Endothelial cell of umbilical vein (primary cell): ENCODE data around the gene GADL1. TPM values are rescaled to one million over a fixed set of nuclear protein-coding genes. Genes with fewer than 3 reads are reported as not detected.

ENCODE experiments used
- Bru-seq: library from RNA; stranded (reverse); fragments of 400-500 nt; gene quantifications from one replicate; lab custom pipeline; 2021; lab: Mats Ljungman, UMichigan
- BruChase-seq, 2 experiments: library from RNA; stranded (reverse); fragments of 400-500 nt; gene quantifications; one replicate each; lab custom pipeline; 2021; lab: Mats Ljungman, UMichigan
- BruUV-seq: library from RNA; stranded (reverse); fragments of 400-500 nt; replicated peaks from 2 replicates; lab custom pipeline; 2021; lab: Mats Ljungman, UMichigan
- CTCF ChIA-PET: fragments of 300-600, 350-600 bp; sonication (Branson Sonifier 250); formaldehyde crosslinking; loops from one replicate; lab custom pipeline; 2021; ENCODE audit warnings: antibody characterized with exemption, inconsistent platforms; lab: Charles Lee
- POLR2A ChIA-PET: fragments of 300-600, 350-600 bp; sonication (Branson Sonifier 250); formaldehyde crosslinking; loops from one replicate; lab custom pipeline; 2021; ENCODE audit warnings: antibody characterized with exemption, inconsistent platforms; lab: Charles Lee
- DNase-seq: peaks from one replicate; pipeline ENCODE4 v3.0.0-alpha.2; 2011; ENCODE audit warnings: low read depth, low spot score
- FAIRE-seq: peaks from 2 replicates; lab custom pipeline; 2011; peaks lifted over from hg19 to GRCh38; lab: Jason Lieb, UNC
- H2AFZ ChIP-seq: 2 replicates; pipeline ENCODE4 v1.6.0; 2012; ENCODE audit warnings: low read depth, low read length, control low read depth, inconsistent platforms
- H3K27ac ChIP-seq: 2 replicates; pipeline ENCODE4 v1.5.1; 2011; ENCODE audit warnings: low read depth, mild to moderate bottlenecking, control low read depth, low read length, moderate library complexity; ENCODE audit not compliant: insufficient read depth
- H3K27me3 ChIP-seq, 2 experiments: 2 replicates each; pipeline versions ENCODE4 v1.6.0 to v1.6.1; 2011; ENCODE audit warnings: low read length in 2 of 2, mixed read lengths in 1 of 2; ENCODE audit not compliant: control insufficient read depth in 2 of 2, insufficient read depth in 2 of 2
- H3K36me3 ChIP-seq, 2 experiments: 2 replicates in 1 of 2; 3 replicates in 1 of 2; pipeline ENCODE4 v1.5.1; 2011; ENCODE audit warnings: low read length in 2 of 2, mild to moderate bottlenecking in 1 of 2, moderate library complexity in 1 of 2; ENCODE audit not compliant: control insufficient read depth in 2 of 2, insufficient read depth in 2 of 2; ENCODE audit errors: extremely low read depth in 1 of 2
- H3K4me1 ChIP-seq: 3 replicates; pipeline ENCODE4 v1.5.1; 2011; ENCODE audit warnings: mild to moderate bottlenecking, low read length; ENCODE audit not compliant: control insufficient read depth, insufficient read depth; ENCODE audit errors: extremely low read depth
- H3K4me2 ChIP-seq: 2 replicates; pipeline ENCODE4 v1.6.1; 2011; ENCODE audit warnings: low read length, control low read depth, mixed read lengths; ENCODE audit not compliant: insufficient read depth
- H3K4me3 ChIP-seq, 3 experiments: fragments of 200-600 bp in 1 of 3; sonication (generic), shearing (Covaris generic) in 1 of 3; replicated peaks in 1 of 3; 2 replicates each; pipeline ENCODE4 v1.5.1; 2011 to 2016; ENCODE audit warnings: control low read depth in 3 of 3, low read length in 3 of 3, mild to moderate bottlenecking in 2 of 3, inconsistent platforms in 1 of 3, low read depth in 1 of 3, moderate library complexity in 1 of 3; ENCODE audit not compliant: insufficient read depth in 1 of 3
- H3K79me2 ChIP-seq: 2 replicates; pipeline ENCODE4 v1.6.0; 2012; ENCODE audit warnings: low read length, inconsistent platforms; ENCODE audit not compliant: control insufficient read depth, insufficient read depth
- H3K9ac ChIP-seq: replicated peaks from 2 replicates; pipeline ENCODE3; 2011; ENCODE audit warnings: low read length, control low read depth; ENCODE audit not compliant: insufficient read depth; ENCODE audit errors: extremely low read depth
- H3K9me1 ChIP-seq: replicated peaks from 3 replicates; pipeline ENCODE4 v1.6.0; 2011; ENCODE audit warnings: mild to moderate bottlenecking, low read length; ENCODE audit not compliant: control insufficient read depth, insufficient read depth; ENCODE audit errors: extremely low read depth
- H3K9me3 ChIP-seq: replicated peaks from 2 replicates; pipeline ENCODE4 v1.5.1; 2012; ENCODE audit warnings: low read length, inconsistent platforms; ENCODE audit not compliant: control insufficient read depth, insufficient read depth
- H4K20me1 ChIP-seq: replicated peaks from 2 replicates; pipeline ENCODE3; 2011; ENCODE audit warnings: mild to moderate bottlenecking, low read length; ENCODE audit not compliant: control insufficient read depth, insufficient read depth; ENCODE audit errors: extremely low read depth
- EZH2 ChIP-seq: IDR thresholded peaks from 2 replicates; pipeline ENCODE4 v1.6.1; 2012; ENCODE audit warnings: borderline replicate concordance, low read depth, mild to moderate bottlenecking, moderate library complexity, low read length, inconsistent platforms; ENCODE audit not compliant: severe bottlenecking
- FOS ChIP-seq: IDR thresholded peaks from 2 replicates; pipeline ENCODE4 v1.6.1; 2011; ENCODE audit warnings: mild to moderate bottlenecking, low read length, moderate library complexity, borderline replicate concordance; ENCODE audit not compliant: insufficient read depth
- GATA2 ChIP-seq: IDR thresholded peaks from 2 replicates; pipeline ENCODE4 v1.7.0; 2011; ENCODE audit warnings: low read depth, mild to moderate bottlenecking, moderate library complexity, mixed read lengths, low read length; ENCODE audit not compliant: insufficient read length, insufficient read depth
- JUN ChIP-seq: IDR thresholded peaks from 2 replicates; pipeline ENCODE4 v1.6.1; 2011; ENCODE audit warnings: borderline replicate concordance, low read depth; ENCODE audit not compliant: insufficient read length, insufficient read depth
- MYC ChIP-seq: IDR thresholded peaks from one replicate; pipeline ENCODE4 v1.6.1; 2011; ENCODE audit warnings: mild to moderate bottlenecking, low read depth, low read length
- POLR2A ChIP-seq: IDR thresholded peaks from 2 replicates; pipeline ENCODE4 v1.6.1; 2012; ENCODE audit warnings: low read depth, mild to moderate bottlenecking, control low read depth, low read length
- POLR2AphosphoS5 ChIP-seq: IDR thresholded peaks from 2 replicates; pipeline ENCODE4 v1.6.1; 2012; ENCODE audit warnings: low read depth, mild to moderate bottlenecking, control low read depth, low read length, moderate library complexity; ENCODE audit not compliant: insufficient read depth
- dilution Hi-C: fragments of 300-500 bp; cut with MboI; formaldehyde crosslinking; loops from one replicate; pipeline ENCODE4 v1.15.0; 2019; ENCODE audit warnings: low sequenced_read_pairs; ENCODE audit not compliant: extremely low pct_ligation_motif_present
- intact Hi-C: fragments of 100-400 bp; cut with micrococcal nuclease; formaldehyde crosslinking; loops from one replicate; pipeline ENCODE4 v1.10.0; 2022
- long read RNA-seq: library from polyadenylated mRNA; stranded (forward); transcript quantifications from one replicate; pipeline ENCODE4 v2.0.0, GENCODE V29; 2021
- polyA minus RNA-seq, 3 experiments: library from RNA; depleted of rRNA, polyadenylated mRNA; stranded (reverse); fragments of >200 nt; gene quantifications; 1 replicate in 1 of 3; 2 replicates in 2 of 3; pipeline ENCODE4 v1.2.3, GENCODE V29; 2011
- polyA plus RNA-seq, 4 experiments: library from polyadenylated mRNA; depleted of rRNA in 3 of 4; stranded (reverse) in 3 of 4; unstranded in 1 of 4; fragments of >200 nt; gene quantifications; 2 replicates each; pipeline versions ENCODE4 v1.2.1 to v1.2.3, GENCODE V29; 2011 to 2012; ENCODE audit warnings: missing spikeins in 1 of 4
- total RNA-seq: library from RNA; stranded (reverse); gene quantifications from 2 replicates; pipeline ENCODE4 v1.2.3, GENCODE V29; 2021
- TF ChIP-seq, protein P1 (sequence below), 2 donors: IDR thresholded peaks; 1 replicate in 1 of 2; 2 replicates in 1 of 2; pipeline ENCODE4 v1.5.1; 2011; ENCODE audit warnings: low read length in 2 of 2, mild to moderate bottlenecking in 2 of 2, moderate library complexity in 2 of 2, control low read depth in 1 of 2, inconsistent platforms in 1 of 2, low read depth in 1 of 2; ENCODE audit not compliant: insufficient read depth in 1 of 2; ENCODE audit errors: extremely low read depth in 1 of 2
- TF ChIP-seq, protein P2 (sequence below): IDR thresholded peaks from 2 replicates; pipeline ENCODE4 v1.6.1; 2011; ENCODE audit not compliant: insufficient read depth, insufficient read length

GADL1 gene, protein sequence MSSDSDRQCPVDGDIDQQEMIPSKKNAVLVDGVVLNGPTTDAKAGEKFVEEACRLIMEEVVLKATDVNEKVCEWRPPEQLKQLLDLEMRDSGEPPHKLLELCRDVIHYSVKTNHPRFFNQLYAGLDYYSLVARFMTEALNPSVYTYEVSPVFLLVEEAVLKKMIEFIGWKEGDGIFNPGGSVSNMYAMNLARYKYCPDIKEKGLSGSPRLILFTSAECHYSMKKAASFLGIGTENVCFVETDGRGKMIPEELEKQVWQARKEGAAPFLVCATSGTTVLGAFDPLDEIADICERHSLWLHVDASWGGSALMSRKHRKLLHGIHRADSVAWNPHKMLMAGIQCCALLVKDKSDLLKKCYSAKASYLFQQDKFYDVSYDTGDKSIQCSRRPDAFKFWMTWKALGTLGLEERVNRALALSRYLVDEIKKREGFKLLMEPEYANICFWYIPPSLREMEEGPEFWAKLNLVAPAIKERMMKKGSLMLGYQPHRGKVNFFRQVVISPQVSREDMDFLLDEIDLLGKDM
- total RNA-seq (not detected in 2 replicates), polyA plus RNA-seq (not detected in 2 replicates), polyA minus RNA-seq (not detected in 2 replicates), Bru-seq, nascent RNA (percentile 3 among the genes with signal in this experiment), BruChase-seq, experiment 1, labeled RNA remaining after a 6-hour chase (percentile 8 among the genes with signal in this experiment), BruChase-seq, experiment 2, labeled RNA remaining after a 2-hour chase (percentile 12 among the genes with signal in this experiment)
- polyA plus RNA-seq (2011; cell fraction: cytosol; rRNA removed), result 0.03 TPM in 1 of 2 replicates, not detected in the other
- polyA plus RNA-seq (2011; cell fraction: nucleus; rRNA removed), result 0.05 and 0.11 TPM in 2 replicates
- 0.12 TPM in 1 of 2 replicates, not detected in the other for polyA plus RNA-seq (2012)
- not detected for polyA minus RNA-seq (2011; cell fraction: cytosol; rRNA and poly(A)+ RNA removed)
- 0.48 TPM in 1 of 2 replicates, not detected in the other for polyA minus RNA-seq (2011; cell fraction: nucleus; rRNA and poly(A)+ RNA removed)
- long read RNA-seq, result 0 reads

DNA sequence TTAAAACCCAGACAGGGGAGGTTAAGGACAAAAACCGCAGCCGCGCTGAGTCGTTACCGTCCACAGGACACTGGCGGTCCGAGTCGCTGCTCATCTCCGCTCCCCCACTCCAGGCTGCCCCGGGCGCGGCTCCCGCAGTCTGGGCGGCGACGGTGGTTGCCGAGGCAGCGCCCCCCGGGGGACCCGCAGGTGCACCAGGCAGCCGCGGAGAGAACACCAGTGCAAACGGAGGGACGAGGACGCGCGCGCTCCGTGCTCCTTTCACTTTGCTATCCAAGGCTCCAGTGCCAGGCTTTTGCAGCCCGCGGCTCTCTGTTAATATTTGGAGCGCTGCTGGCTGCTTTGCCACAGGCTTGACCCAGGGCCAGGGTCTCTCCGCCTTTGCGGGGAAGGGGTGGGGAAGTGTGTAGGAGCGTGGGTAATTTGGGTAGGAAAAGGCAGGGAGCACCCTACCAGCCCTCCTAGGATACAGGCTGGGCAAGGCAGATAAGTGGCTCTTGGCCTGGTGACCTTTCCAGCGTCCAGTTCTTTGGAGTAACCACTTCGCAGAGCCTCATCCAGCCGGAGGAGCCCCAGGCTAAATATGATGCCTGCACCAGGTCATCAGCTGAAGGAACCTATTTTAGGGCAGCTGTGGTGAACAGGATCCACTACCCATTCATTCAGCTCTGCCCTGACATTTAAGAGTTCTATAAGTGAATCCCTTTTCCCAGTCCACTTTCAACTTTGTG lies at the start of gene GADL1:
Gene GADL1 (minus strand): TSS at position 141 of the 731 bp plus-strand sequence. CDS start 47 bp downstream, at position 94.
- intact Hi-C loops, result no loop called here

DNA sequence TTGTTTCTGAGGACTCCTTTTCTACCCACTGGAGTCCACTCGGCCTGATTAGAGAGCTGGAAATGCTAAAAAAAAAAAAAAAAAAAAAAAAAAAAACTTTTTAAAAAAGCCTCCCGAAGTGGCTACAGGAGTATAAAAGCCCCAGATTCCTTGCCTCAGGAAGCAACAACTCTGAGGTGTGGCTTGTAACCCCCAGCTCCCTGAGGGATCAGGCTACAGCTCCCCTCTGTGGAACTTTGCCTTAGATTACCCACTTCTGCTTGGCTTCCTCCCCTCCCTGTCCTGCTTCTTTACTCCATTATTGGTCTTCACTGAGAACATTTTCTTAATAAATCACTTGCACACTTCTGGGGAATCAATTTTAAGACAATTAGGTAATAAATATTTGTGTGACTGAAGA lies 49.7 kb upstream of the GADL1 start:
- Histone ChIP-seq H3K4me3 (no peak overlapping the region), H3K79me2 (no peaks in the 10 kb centered on the region), H3K9ac (no peak overlapping the region), H4K20me1 (no peaks in the 10 kb centered on the region), H3K9me1 (no peaks in the 10 kb centered on the region), H3K9me3 (no peaks in the 10 kb centered on the region), H3K4me2 (no peak overlapping the region), H3K27ac (no peak overlapping the region), H3K4me1 (no peaks in the 10 kb centered on the region), H2AFZ (no peak overlapping the region), H3K36me3 (no peaks in the 10 kb centered on the region), H3K27me3 (peaks cover 2 to 3% of the 10 kb centered on the region in 2 experiments)
- FAIRE-seq (no peak), DNase-seq (no peak)
- intact Hi-C loops, result no loop called here
- no TSS peak for BruUV-seq
- dilution Hi-C loops, result no loop called here
- TF ChIP-seq, protein P1, sequence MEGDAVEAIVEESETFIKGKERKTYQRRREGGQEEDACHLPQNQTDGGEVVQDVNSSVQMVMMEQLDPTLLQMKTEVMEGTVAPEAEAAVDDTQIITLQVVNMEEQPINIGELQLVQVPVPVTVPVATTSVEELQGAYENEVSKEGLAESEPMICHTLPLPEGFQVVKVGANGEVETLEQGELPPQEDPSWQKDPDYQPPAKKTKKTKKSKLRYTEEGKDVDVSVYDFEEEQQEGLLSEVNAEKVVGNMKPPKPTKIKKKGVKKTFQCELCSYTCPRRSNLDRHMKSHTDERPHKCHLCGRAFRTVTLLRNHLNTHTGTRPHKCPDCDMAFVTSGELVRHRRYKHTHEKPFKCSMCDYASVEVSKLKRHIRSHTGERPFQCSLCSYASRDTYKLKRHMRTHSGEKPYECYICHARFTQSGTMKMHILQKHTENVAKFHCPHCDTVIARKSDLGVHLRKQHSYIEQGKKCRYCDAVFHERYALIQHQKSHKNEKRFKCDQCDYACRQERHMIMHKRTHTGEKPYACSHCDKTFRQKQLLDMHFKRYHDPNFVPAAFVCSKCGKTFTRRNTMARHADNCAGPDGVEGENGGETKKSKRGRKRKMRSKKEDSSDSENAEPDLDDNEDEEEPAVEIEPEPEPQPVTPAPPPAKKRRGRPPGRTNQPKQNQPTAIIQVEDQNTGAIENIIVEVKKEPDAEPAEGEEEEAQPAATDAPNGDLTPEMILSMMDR (IDR thresholded peaks at IDR 0.05; ENCODE audit: extremely low read depth in 1 of 2, insufficient read depth in 1 of 2, low read depth in 1 of 2, low read length in 2 of 2), result no peak
- no peak for TF ChIP-seq JUN
- TF ChIP-seq MYC, result no peak
- TF ChIP-seq POLR2AphosphoS5, result no peak
- no peak for TF ChIP-seq POLR2A
- TF ChIP-seq, protein P2, sequence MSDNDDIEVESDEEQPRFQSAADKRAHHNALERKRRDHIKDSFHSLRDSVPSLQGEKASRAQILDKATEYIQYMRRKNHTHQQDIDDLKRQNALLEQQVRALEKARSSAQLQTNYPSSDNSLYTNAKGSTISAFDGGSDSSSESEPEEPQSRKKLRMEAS, result no peak
- no peak for TF ChIP-seq EZH2
- no peak for TF ChIP-seq FOS
- TF ChIP-seq GATA2, result no peak
- POLR2A ChIA-PET, result no interaction called here
- CTCF ChIA-PET, result interaction anchor here (1.3 to 1.6 kb wide), 2 partner anchors 10 to 188 kb away, joined by 3 to 5 read pairs; no protein-coding TSS in a partner anchor

More for the DNA sequence above, at the start of gene GADL1:
- peak within 1 kb of the TSS; percentile 37 to 56 (median 42) for H3K4me3 ChIP-seq
- no peak within 1 kb of the TSS for H3K27ac ChIP-seq
- ChIA-PET POLR2A (no interaction called here), CTCF (no interaction called here)
- DNase-seq, result peak; percentile 8
- H3K4me2 ChIP-seq, result peak within 1 kb of the TSS; percentile 80
- no TSS peak for BruUV-seq
- peak within 1 kb of the TSS; percentile 75 for H2AFZ ChIP-seq
- peaks cover 6% of the 10 kb centered on the region for H3K4me1 ChIP-seq
- dilution Hi-C loops, result no loop called here
- no peaks in the 10 kb centered on the region for H3K79me2 ChIP-seq
- H3K9me1 ChIP-seq, result no peaks in the 10 kb centered on the region
- no peaks in the 10 kb centered on the region for H4K20me1 ChIP-seq
- no peak for FAIRE-seq
- peaks cover 26 to 43% of the 10 kb centered on the region in 2 experiments for H3K27me3 ChIP-seq
- H3K9me3 ChIP-seq, result no peaks in the 10 kb centered on the region
- TF ChIP-seq EZH2 (peak; percentile 71), JUN (no peak)
- no peaks in the 10 kb centered on the region for H3K36me3 ChIP-seq
- no peak within 1 kb of the TSS for H3K9ac ChIP-seq
